Chondrocyte (in vitro differentiated cells): ENCODE measurements around the gene SMAD6. TPM values are rescaled to one million over a fixed set of nuclear protein-coding genes. Genes with fewer than 3 reads are reported as not detected.

ENCODE experiments used
- DNase-seq: peaks from one replicate; pipeline ENCODE4 v3.0.0; 2021; ENCODE audit warnings: mixed read lengths, low spot score
- H3K27ac Mint-ChIP-seq: one replicate; pipeline ENCODE4 v1.8.0; 2021; ENCODE audit warnings: mild to moderate bottlenecking, moderate library complexity, mixed read lengths; ENCODE audit not compliant: unreplicated experiment
- H3K27me3 Mint-ChIP-seq: 2 replicates; pipeline ENCODE4 v1.8.0; 2021; ENCODE audit warnings: low read depth, mixed read lengths
- H3K36me3 Mint-ChIP-seq: 2 replicates; pipeline ENCODE4 v1.8.0; 2021; ENCODE audit warnings: low read depth, mixed read lengths
- H3K4me1 Mint-ChIP-seq: 2 replicates; pipeline ENCODE4 v1.8.0; 2021; ENCODE audit warnings: low read depth, mild to moderate bottlenecking, mixed read lengths
- H3K4me3 Mint-ChIP-seq: one replicate; pipeline ENCODE4 v1.8.0; 2021; ENCODE audit warnings: mild to moderate bottlenecking, moderate library complexity, mixed read lengths; ENCODE audit not compliant: unreplicated experiment
- H3K9me3 Mint-ChIP-seq: 2 replicates; pipeline ENCODE4 v1.8.0; 2021; ENCODE audit warnings: low read depth, mixed read lengths
- CTCF ChIP-seq: fragments of 200-600 bp; sonication (generic); IDR thresholded peaks from 2 replicates; pipeline ENCODE4 v1.5.0; 2021; ENCODE audit warnings: antibody characterized with exemption, mild to moderate bottlenecking, moderate library complexity
- total RNA-seq: library from RNA; stranded (reverse); gene quantifications from 3 replicates; pipeline ENCODE4 v1.2.1, GENCODE V29; 2021

SMAD6 gene
- total RNA-seq, 1 donor from 2014 or later = 5.2 TPM

GRCh38 chr15:66751579-66751978, 49.5 kb downstream of the SMAD6 start:
- Mint-ChIP-seq H3K27ac (no peak overlapping the region), H3K27me3 (no peaks in the 10 kb centered on the region), H3K36me3 (peaks cover 7% of the 10 kb centered on the region), H3K4me1 (peaks cover 52% of the 10 kb centered on the region), H3K4me3 (no peak overlapping the region), H3K9me3 (peaks cover 5% of the 10 kb centered on the region)
- DNase-seq = no peak
- no peak for TF ChIP-seq CTCF

GRCh38 chr15:66752078-66752477, 50.0 kb downstream of the SMAD6 start:
- peaks cover 56% of the 10 kb centered on the region for H3K4me1 Mint-ChIP-seq

GRCh38 chr15:66753687-66754377, 51.8 kb downstream of the SMAD6 start:
- Mint-ChIP-seq H3K4me3 (no peak overlapping the region), H3K9me3 (peaks cover 5% of the 10 kb centered on the region), H3K4me1 (peaks cover 52% of the 10 kb centered on the region), H3K27me3 (no peaks in the 10 kb centered on the region), H3K36me3 (peaks cover 7% of the 10 kb centered on the region), H3K27ac (no peak overlapping the region)
- TF ChIP-seq CTCF = no peak
- no peak for DNase-seq

More at GRCh38 chr15:66752078-66752477, 50.0 kb downstream of the SMAD6 start:
- no peaks in the 10 kb centered on the region for H3K27me3 Mint-ChIP-seq
- H3K9me3 Mint-ChIP-seq = peaks cover 5% of the 10 kb centered on the region
- no peak for DNase-seq
- TF ChIP-seq CTCF = no peak
- H3K4me3 Mint-ChIP-seq = no peak overlapping the region
- H3K36me3 Mint-ChIP-seq = peaks cover 7% of the 10 kb centered on the region
- no peak overlapping the region for H3K27ac Mint-ChIP-seq

GRCh38 chr15:66754789-66755188, 52.8 kb downstream of the SMAD6 start:
- Mint-ChIP-seq H3K4me1 (peaks cover 44% of the 10 kb centered on the region), H3K27ac (no peak overlapping the region), H3K36me3 (peaks cover 7% of the 10 kb centered on the region), H3K4me3 (no peak overlapping the region), H3K9me3 (peaks cover 5% of the 10 kb centered on the region), H3K27me3 (no peaks in the 10 kb centered on the region)
- TF ChIP-seq CTCF = no peak
- DNase-seq = no peak

- no peak for TF ChIP-seq CTCF
- Mint-ChIP-seq H3K27me3 (no peaks in the 10 kb centered on the region), H3K4me3 (no peak overlapping the region), H3K9me3 (peaks cover 5% of the 10 kb centered on the region), H3K36me3 (peaks cover 5% of the 10 kb centered on the region), H3K27ac (no peak overlapping the region), H3K4me1 (peaks cover 43% of the 10 kb centered on the region)
- no peak for DNase-seq
Observed at GRCh38 chr15:66755298-66756068, 53.4 kb downstream of the SMAD6 start.
